GM11168 (cell line): Measurements from ENCODE around the gene HBQ1.
"Not testable (repeated sequence)": the region's sequence is repeated elsewhere in the genome, so short reads cannot be mapped to it uniquely, and the experiment has no call there.

Experiments
- in situ Hi-C: fragments of 300-500 bp; cut with MboI; formaldehyde crosslinking; loops from one replicate; pipeline ENCODE4 v1.12.0; 2022; ENCODE audit warnings: low sequenced_read_pairs; ENCODE audit not compliant: unreplicated experiment

The HBQ1 gene

GRCh38 chr16:194516-194915 is 14.3 kb downstream of the HBQ1 start:
- in situ Hi-C loops, result no loop called here

- in situ Hi-C loops, result no loop called here
These were observed 20.1 kb downstream of the HBQ1 start for GRCh38 chr16:200388-200787.

- in situ Hi-C loops, result no loop called here
These were observed 23.0 kb downstream of the HBQ1 start for GRCh38 chr16:203246-203645.

DNA sequence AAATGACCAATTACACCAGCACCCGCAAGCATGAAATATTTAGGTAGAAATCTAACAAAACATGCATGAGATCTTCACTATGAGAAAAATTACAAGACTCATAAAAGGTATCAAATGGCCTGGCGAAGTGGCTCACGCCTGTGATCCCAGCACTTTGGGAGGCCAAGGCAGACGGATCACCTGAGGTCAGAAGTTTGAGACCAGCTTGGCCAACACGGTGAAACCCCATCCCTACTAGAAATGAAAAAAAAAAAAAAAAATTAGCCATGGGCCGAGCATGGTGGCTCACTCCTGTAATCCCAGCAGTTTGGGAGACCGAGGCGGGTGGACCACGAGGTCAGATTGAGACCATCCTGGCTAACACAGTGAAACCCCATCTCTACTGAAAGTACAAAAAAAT is 23.8 kb downstream of the HBQ1 start:
- in situ Hi-C loops, result not testable (repeated sequence)

DNA sequence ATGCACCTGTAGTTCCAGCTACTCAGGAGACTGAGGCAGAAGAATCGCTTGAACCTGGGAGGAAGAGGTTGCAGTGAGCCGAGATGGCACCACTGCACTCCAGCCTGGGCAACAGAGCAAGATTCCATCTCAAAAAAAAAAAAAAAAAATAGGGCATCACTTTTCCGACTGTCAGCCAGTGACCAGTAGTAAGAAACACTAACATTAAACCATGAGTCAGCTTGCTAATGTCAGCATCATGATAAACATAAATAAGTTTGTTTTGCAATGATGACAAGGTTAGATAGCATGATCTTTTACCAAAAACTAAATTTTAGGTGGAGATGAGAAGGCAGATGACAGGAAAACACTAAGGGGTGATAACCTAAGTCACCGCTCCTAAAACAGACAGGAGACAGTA is 29.1 kb downstream of the HBQ1 start:
- in situ Hi-C loops, result not testable (repeated sequence)

GRCh38 chr16:211631-212180 is 31.4 kb downstream of the HBQ1 start:
- in situ Hi-C loops, result not testable (repeated sequence)

- in situ Hi-C loops, result no loop called here
These were observed 32.7 kb downstream of the HBQ1 start for GRCh38 chr16:212999-213398.

GRCh38 chr16:220021-220420 is 39.8 kb downstream of the HBQ1 start:
- in situ Hi-C loops, result loop anchor here (10.0 kb wide), 1 partner anchor 145 kb away; no protein-coding TSS in a partner anchor

DNA sequence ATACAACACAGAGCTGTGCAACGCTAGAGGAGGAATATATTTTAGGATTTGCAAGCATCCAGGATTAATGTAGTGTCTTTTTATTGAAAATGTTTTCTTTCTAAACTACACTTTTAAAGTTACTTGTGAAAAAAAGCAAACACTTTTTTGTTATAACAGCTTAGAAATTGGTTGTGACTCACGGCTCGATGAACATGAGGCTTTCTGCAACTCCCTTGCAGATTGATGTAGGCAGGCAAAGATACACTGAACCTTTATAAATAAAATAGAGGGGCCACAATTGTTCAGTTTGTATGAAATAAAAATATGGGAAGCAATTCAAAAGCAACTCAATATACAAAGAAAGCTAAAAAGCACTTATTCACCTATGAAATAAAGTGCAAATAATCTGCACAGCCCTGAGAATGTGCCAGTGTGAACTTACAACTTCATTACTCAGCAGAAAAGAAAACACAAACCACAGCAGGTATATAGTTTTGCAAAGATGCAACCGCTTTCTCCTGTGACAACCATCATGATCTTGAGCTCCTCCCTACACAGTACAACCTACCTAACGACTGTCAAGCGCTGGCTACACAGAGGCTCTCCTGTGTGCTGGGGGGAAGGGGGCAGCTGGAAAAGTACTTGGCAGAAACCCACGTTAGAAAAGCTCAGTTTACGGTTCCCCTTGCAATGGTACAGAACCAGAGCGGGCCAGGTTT is 48.0 kb downstream of the HBQ1 start:
- in situ Hi-C loops, result loop anchor here (10.0 kb wide), 1 partner anchor 136 kb away; no protein-coding TSS in a partner anchor

DNA sequence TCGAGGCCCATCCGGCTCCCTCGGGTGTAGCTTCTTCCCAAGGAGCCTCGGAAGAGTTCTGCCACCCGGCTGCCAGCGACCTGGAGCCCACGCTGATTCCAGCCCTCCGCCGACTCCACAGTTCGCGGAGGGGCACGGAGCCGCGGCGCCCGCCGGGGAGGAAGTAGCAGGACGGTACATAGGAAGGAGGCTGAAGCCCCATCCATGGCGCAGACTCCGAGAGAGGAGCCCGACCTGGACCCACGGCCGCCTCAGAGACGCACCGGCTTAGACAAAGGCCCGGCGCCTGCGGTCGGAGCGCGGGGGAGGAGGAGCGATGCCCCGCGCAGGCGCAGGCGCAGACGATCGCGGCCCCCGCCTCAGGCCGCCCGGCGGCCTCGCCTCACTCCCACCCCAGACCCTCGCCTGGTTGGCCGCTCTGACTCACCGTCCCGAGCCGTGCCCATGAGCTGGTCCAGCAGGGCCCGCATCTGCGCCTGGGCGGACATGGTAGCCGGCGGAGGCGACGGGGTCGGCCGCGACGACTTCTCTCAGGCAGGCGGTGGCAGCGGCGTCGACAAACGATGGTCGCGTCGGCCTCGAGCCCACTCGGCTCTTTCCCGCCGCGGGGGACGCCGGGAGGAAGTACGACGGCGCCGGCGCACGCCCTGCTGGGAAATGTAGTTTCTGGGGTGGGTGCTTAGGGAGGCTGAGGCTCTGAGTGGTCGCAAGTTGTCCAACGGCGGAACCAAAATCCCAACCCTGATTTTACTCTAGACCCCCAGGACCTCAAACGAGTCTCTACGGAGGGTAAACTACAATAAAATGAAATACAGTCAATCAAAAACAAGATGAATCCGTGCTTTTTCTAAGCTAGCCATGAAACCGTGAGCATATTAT is 48.8 kb downstream of the HBQ1 start, which contains the start of gene LUC7L:
Gene LUC7L, minus strand, starts transcription at position 598 of the 879 bp plus-strand sequence. Its CDS starts 110 bp downstream, at position 488.
- in situ Hi-C loops, result loop anchor here (10.0 kb wide), 1 partner anchor 136 kb away; no protein-coding TSS in a partner anchor

- in situ Hi-C loops, result loop anchor here (10.0 kb wide), 1 partner anchor 135 kb away; no protein-coding TSS in a partner anchor
These were observed 49.5 kb downstream of the HBQ1 start for GRCh38 chr16:229731-230281.

DNA sequence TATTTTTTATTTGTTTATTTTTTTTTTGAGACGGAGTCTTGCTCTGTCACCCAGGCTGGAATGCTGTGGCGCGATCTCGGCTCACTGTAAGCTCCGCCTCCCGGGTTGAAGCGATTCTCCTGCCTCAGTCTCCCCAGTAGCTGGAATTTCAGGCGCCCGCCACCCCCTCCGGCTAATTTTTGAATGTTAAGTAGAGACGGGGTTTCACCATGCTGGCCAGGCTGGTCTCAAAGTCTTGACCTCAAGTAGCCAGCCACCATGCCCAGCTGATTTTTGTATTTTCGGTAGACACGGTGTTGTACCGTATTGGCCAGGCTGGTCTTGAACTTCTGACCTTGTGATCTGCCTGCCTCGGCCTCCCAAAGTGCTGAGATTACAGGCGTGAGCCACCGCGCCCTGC is 50.1 kb downstream of the HBQ1 start:
- in situ Hi-C loops, result not testable (repeated sequence)
